Testis (tissue), 2 donors: Measurements from ENCODE around the gene ANKRD34C.

Experiments
- POLR2A ChIP-seq: fragments of 450-650 bp; IDR thresholded peaks from one replicate; pipeline ENCODE4 v1.6.1; 2017; ENCODE audit warnings: antibody characterized with exemption, mild to moderate bottlenecking, moderate library complexity
- TF ChIP-seq, protein P1 (sequence below), 3 experiments: fragments of 450-650 bp in 2 of 3; fragments of 200-600 bp in 1 of 3; sonication (generic) in 1 of 3; IDR thresholded peaks; one replicate each; pipeline ENCODE4 v1.5.1; 2016 to 2019; ENCODE audit warnings: antibody characterized with exemption in 3 of 3, mild to moderate bottlenecking in 2 of 3, moderate library complexity in 1 of 3

GRCh38 chr15:79296583-79296982, 14.1 kb downstream of the ANKRD34C start:
- TF ChIP-seq, protein P1, sequence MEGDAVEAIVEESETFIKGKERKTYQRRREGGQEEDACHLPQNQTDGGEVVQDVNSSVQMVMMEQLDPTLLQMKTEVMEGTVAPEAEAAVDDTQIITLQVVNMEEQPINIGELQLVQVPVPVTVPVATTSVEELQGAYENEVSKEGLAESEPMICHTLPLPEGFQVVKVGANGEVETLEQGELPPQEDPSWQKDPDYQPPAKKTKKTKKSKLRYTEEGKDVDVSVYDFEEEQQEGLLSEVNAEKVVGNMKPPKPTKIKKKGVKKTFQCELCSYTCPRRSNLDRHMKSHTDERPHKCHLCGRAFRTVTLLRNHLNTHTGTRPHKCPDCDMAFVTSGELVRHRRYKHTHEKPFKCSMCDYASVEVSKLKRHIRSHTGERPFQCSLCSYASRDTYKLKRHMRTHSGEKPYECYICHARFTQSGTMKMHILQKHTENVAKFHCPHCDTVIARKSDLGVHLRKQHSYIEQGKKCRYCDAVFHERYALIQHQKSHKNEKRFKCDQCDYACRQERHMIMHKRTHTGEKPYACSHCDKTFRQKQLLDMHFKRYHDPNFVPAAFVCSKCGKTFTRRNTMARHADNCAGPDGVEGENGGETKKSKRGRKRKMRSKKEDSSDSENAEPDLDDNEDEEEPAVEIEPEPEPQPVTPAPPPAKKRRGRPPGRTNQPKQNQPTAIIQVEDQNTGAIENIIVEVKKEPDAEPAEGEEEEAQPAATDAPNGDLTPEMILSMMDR (IDR thresholded peaks at IDR 0.05), result no peak
- no peak for TF ChIP-seq POLR2A
